HG02870 (cell line): Measurements from ENCODE around the gene IGIP.

ENCODE experiments used
- ATAC-seq: cut with Tn5 transposase; IDR thresholded peaks from one replicate; pipeline ENCODE4 v1.9.1; 2021; ENCODE audit warnings: mild to moderate bottlenecking, moderate library complexity; ENCODE audit not compliant: unreplicated experiment

The IGIP gene

DNA sequence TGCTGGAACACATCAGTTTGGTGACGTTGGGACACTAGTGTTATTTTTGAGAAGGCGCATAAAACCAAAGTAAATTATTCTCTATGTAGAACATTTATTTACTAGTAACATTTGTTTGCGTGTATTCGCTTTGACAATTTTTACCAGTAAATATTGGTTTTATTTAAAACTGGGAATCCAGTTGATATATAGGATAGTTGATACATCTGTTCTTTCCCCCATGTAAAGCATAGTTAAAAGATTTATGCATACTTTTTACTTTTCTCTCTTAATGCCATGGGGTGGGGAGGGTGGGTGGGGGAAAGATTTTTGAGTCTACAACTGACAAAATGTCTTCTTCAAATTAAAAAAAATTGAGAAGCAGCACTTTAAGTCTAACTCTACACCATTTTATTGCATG, at the start of gene IGIP:
Gene IGIP (plus strand): TSS at position 301 of the 400 bp plus-strand sequence. CDS start 2,540 bp downstream, outside the sequence.
- ATAC-seq: no peak

DNA sequence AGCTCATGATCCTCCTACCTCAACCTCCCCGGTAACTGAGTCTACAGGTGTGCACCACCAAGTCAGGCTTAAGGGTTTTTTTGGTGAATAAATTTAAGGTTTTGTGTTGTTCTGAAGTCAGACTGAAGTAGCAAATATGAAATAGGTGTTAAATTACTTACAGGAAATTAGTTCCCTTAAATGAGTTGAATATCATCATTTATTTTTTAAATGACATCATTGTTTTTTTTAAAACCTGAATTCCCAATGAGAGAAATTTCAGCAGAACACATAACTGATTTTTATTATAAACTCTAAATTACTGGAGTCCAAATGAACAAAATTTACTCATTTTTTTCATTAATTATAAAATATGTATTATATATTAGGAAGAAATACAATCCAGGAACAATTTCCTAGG, 49.6 kb upstream of the IGIP start:
- no peak for ATAC-seq

DNA sequence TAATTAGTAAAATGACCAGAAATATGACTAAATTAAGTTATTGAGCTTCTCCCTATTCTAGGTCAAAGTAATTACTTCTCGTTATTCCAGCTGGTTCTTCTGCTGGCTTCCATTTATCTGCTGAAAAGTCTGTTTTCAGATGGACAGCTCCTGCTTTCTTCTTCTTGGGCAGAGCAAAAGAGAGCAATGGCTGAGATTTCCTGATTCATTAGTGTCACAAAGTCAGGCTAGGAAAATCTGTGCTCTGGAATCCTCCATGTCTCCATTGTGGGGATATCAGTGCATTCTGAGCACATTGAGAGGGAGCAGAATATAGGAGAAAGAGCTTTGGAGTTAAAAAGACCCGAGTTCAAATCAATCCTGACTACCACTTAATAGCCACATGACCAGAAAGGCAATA, 48.9 kb upstream of the IGIP start:
- ATAC-seq: no peak

DNA sequence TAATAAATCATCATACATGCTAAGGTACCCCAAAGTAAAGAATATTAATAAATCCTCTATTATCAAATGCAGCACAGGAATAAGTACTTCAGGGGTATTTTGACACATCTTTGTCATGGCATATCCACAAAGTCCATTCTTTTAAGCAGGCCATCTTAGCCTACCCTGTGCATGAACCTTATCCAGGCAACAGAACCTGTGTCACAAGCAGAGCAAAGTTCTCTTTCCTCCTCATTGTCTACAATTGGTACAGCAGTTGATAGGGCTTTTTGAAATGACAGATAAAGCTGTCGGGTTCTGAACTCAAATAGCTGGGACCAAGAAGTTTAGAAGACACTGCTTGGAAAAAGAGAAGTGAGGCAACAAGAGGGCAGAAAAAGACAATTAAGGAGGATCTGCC, 42.6 kb upstream of the IGIP start:
- ATAC-seq: no peak

DNA sequence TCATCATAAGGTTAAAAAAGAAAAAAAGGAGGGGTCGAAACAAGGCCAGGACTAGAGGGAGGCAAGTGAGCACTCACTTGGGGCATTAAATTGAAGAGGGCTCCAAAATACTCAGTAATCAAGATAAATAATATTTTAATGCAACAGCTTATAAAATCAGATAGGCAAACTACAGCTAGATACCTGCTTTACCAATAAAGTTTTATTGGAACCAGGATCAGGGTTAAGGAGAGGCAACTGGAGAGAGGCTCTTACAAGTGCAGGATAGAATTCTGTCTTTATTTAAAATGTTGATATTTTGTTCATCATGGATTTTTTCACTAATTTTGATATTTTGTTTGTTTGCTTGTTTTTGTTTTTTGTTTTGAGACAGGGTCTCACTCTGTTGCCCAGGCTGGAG, 42.1 kb upstream of the IGIP start:
- no peak for ATAC-seq

DNA sequence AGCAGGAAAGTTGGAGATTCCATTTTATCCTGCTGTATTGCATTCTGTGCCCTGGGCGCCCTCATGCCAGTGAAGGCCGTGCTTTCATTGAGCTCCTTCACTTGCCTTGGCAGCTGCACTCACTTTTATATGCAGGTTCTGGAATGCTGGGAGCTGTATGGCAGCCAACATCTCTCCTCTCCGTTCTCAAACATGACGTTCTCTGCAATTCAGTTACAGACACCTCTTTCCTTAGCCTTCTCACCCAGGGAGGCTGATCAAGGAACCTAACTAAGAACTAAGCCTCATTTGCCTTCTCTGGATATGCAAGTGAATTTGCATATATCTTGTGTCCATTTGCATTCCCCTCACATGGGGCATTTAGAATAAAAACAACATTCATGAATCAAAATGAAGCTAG, 41.2 kb upstream of the IGIP start:
- no peak for ATAC-seq

DNA sequence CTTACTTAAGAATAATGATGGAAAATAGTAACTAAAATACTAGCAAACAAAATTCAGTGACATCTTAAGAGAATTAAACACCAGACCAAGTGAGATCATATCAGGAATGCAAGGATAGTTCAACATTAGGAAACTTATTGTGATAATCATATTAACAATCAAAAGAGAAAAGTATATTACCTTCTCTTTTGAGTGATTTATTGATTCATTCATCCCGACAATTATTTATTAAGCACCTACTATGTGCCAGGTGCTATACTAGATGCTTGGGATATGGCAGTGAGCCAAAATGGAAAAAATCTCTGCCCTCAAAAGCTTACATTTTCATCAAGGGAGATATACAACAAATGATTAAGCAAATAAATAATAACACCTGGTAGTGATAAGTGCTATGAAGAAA, 35.5 kb upstream of the IGIP start:
- no peak for ATAC-seq

DNA sequence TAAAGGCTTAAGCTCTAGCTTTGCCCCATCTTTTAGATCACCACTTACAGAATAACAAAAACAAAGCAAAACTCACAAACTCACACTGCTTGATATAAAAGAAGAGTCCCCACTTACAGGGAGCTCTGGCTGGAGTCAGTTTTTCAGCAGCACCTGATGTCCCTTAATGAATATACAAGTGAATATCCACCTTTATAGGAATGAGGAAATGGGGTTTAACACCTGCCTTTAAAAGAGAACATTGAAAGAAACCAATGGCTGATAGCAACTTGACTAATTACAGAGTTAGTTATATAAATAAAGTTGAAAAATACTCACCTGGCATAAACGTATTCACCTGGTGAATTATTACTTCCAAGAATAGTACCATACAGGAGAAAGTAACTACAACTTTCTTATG, 32.6 kb upstream of the IGIP start:
- no peak for ATAC-seq

DNA sequence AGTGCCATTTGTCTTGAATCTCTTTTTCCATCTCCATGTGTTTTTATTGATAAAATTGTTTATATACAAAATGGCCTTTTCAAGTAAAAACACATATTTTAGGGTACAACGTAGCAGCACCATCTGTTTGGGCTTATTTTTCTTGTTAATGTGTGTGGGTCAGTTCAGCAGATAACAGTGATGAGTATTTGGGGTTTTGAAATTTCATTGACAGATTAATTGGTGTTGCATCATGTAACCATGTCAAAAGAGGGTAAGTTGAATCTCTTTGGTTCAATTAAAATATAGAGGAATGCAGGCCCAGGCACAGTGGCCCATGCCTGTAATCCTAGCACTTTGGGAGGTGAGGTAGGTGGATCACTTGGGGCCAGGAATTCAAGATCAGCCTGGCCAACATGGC, 31.9 kb upstream of the IGIP start:
- ATAC-seq: no peak

DNA sequence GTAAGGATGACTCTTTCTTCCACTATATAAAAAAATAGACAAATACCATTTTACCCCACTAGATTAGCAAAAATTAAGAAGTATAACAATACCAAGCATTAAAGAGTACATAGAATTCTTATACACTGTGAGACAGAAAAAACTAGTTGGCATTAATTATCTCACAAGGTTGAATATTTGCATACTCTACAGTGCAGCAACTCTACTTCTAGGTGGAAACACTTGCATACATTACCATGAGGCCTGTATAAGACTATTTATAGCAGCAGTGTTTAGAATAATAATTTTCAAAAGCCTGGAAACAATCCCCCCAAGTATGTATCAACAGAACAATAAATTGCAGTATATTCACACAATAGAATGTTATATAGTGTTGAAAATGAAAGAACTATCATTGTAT, 30.8 kb upstream of the IGIP start:
- no peak for ATAC-seq

DNA sequence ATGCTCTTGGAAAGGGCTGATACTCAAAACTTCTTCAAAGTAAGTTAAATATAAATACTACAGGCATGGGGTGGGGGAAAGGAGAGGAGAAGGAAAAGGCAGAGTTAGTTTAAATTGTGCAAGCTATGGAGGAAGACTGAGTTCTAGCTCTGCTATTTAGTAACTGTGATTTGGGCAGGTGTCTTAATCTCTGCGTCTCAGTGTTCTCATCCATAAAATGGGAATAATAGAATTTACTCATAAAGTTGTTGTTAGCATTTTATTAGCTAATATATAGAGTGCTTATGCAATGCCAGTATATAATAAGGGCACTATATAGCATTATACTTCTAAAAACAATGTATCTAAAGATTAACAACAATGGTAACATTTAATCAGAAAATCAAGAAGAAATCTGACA, 24.6 kb upstream of the IGIP start:
- no peak for ATAC-seq

DNA sequence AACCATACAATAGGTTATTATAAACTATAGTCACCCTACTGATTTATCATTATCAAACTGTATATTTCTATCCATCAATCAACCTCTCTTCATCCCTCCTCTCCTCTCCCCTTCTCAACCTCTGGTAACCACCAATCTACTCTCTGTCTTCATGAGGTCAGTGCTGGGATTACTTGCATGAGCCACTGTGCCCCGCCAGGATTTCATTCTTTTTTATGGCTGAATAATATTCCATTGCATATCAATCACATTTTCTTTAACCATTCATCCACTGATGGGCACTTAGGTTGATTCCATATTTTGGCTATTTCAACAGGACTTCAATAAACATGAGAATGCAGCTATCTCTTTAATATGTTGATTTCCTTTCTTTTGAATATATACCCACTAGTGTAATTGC, 22.6 kb upstream of the IGIP start:
- ATAC-seq: no peak

DNA sequence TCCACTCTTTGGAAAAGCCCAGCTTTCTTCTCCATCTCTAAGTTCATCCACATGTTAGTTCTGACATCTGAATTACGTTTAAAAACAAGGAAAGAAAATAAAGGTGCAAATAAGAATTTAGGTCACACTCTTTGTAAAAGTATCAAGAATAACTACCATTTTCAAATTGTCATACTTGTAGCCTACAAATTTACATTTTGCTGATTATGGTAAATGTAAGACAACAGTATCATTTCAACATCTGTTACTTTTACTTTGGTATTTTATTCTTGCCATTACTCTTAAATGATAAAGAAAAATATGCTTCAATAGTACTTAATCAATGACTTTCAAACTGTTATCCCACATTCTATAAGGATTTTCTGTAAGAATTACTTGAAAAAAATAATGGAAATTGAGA, 21.6 kb upstream of the IGIP start:
- ATAC-seq: no peak

DNA sequence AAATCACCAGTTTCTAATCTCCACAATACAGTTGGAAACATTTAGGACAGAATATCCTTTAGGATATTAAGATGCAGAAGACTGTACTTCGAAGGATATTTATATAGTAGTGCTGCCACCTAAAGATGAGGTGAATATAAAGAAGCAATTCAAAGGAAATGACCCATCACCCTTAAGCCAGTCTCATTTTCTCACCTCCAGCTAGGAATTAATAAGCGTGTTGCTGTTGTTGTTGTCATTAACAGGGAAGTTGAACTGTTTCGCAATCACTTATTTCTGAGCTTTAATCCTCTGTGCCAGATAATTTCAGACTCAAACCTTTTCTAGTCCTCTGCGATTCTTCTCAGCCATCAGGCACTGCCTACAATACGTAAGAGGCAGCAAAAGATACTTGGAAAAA, 19.6 kb upstream of the IGIP start:
- no peak for ATAC-seq

DNA sequence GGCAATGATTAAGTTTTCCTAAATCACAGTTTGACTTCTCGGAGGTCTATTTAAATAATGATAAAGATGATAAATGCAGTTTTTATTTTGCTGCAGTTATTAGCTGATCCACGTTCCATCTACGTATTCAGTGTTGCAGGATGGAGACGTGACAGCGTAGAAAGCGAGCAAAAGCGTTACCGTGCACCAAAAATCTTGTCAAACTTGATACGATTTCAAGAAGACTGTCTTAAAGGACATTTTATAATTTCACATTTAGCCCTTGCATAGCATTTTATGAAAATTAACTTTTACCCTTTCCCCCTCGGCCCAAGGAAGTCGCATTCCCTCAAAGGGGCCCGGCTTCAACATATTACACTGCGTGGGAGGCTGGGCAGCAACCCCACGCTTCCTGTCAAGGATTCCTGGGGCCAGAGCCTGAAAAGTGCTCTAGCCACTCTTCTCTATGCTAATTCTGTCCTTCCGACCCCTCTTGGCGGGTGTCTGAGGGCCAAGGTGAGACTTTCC, 18.9 kb upstream of the IGIP start:
- ATAC-seq: no peak

DNA sequence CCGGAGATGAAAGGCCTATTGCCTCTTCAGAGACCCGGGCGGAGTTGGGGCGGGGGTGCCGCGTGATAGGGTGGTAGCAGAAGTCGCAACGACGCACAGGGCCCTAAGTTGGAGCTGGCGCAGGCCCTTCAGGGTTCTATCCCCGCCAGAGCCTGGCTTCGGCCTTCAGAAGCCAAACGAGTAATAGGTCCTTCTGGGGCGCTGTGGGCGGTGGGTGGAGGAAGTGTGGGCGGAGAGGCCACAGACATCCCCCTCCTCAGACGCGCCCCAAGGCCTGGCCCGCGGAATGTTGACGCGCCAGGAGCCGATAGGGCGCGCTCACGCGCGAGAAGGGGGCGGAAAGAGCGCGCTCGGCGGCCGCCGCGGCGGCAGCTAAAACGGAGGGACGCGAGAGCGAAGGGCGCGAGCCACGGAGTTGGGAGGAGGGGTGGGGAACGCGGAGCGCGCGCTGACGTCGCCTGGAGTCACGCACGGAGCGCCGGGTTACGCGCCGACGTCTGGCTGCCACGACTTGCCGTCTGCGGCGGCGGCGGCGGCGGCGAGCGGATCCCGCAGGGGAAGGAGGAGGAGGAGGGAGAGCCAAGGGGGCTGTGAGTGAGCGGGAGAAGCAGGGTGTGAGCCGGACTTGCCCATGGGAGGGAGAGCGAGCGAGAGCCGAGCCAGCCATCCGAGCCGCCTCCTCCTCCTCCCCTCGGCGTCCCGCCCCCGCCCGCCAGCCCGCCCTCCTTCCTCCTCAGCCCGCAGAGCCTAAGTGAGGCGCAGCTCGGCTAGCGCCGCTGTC, 18.2 kb upstream of the IGIP start:
- peak; percentile 84 for ATAC-seq

DNA sequence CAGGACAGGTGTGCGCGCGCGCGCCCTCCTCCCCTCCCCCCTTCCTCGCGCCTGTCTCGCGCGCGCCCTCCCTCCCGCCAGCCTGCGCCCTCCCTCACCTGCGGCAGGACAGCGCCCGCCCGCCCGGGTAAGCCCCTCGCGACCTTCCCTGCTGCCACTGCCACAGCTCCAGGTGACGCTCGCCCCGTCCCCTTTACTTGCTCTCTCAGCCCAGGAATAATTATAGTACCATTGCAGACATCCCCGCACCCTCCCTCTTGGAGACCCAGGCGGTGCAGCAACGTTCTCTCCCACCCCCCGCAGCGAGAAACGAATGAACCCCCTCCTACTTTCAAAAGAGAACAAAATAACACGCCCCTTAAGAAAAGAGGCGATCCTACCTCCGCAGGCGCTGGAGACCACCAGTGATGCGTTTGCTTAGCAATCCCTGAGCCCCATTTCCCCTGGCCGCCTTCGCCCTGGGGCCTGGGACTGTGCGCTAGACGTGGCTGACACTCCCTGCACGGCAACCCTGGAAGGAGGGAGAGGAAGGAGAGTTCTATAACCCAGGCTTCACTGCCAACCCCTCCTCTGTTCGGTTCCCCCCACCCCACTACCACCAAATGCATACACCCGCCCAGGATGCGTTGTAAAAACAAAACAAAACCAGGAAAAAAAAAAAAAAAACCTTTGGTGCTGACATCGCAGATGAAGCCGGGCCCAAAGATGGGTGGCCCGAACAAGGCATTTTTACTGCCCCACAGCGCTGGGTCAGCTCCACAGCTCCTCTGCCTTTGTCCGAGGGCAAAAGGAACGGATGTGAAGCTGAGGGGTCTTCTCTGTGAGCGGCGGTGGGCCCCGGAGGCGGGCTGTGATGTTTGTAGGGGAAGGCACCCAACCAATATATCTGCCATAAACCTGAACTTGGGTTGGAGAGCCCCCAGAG, 17.4 kb upstream of the IGIP start:
- ATAC-seq: no peak

DNA sequence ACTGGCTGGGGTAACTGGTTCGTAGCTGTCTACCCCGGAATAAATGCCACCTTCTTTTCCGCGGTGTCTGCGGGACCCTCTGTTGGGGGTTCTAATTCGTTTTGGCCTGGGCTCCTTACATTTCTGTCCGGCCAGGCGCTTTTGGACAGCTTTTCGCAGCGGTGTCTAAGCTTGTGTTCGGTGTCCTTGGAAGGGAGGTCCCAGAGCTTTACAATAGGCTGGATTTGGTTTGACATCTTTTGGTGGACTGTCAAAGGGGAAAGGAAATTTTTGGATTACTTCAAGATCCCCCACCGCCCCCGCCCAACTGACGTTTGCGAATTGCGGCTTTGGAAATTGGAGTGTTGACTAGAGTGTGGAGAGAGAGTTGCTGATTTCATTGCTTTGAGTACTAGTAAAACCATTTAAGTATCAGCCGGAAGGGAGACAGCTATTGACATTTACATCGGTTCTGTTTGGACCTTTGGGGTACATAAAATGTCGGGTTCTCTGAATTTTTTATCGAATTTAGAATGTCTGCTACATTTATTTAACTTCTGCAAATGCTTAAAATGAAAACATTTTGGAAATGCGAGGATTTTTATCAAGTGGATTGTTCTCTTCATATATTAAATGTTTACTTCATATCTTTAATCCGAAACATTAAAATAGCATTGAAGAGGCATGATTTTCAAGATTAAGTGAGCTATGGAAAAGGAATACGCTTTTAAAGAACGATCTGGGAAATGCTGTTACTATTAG, 16.5 kb upstream of the IGIP start:
- ATAC-seq: no peak

DNA sequence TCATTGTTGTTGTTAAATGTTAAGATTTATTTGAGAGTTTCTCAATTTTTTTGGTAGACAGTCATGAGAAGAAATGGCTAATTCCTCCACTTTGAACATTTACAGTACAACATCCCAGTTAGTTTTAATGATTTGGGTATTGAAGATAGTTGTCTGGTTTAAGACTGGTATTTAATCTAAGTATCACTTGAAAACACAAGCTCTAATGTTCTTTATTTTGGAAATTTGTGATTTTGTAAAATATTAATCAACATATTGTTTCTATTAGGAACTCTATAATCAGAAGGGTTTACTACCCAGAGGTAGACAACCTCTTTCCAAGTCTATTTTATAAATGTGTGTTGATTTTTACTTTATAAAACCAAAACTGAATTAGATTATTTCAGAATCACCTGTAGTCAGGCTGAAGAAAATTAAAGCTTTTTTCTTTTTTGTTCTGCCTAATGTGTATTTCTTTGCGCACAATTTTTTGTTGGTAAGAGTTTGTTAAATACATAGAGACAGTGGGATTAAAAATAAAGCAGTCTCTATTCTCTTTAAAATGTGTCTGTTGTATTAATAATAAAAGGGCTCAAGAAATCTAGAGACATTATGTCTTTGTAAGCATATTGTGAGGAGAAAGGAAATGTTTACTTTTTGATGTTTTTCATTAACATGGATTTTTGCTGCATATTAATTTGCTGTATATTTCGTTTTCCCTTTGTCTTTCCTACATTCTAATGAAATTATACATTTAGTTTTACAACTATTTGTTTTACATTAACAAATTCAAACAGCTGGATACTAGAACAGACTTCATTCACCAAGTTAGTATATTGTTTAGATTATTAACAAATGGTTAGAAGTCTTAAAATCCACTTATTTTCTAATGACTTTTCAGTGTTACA, 15.7 kb upstream of the IGIP start:
- ATAC-seq: no peak

DNA sequence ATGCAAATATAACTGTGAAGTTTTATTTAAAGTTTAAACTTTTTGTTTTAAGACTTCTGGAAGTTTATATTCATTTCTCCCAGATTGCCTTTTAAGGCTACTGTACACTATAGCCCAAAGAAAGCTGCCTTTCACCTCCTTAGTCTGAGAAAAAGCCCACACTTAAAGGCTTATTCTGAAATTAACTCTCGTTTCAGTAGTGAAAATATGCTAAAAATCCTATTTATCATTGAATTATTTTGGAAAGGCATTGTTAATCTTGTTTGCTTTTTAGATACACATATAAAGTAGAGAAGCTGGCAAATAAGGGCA, 15.1 kb upstream of the IGIP start:
- ATAC-seq: no peak
